PC-9 (cell line): ENCODE data around the gene GLRA2.

Source experiments
- CTCF ChIP-seq: fragments of 200-600 bp; sonication (generic); conservative IDR thresholded peaks from 2 replicates; pipeline ENCODE4 v1.6.1; 2017; ENCODE audit warnings: mixed run types, antibody characterized with exemption, mild to moderate bottlenecking, moderate library complexity
- EZH2 ChIP-seq: fragments of 200-600 bp; sonication (generic); IDR thresholded peaks from 2 replicates; pipeline ENCODE4 v1.8.0; 2017; ENCODE audit warnings: antibody characterized with exemption, low read depth

DNA sequence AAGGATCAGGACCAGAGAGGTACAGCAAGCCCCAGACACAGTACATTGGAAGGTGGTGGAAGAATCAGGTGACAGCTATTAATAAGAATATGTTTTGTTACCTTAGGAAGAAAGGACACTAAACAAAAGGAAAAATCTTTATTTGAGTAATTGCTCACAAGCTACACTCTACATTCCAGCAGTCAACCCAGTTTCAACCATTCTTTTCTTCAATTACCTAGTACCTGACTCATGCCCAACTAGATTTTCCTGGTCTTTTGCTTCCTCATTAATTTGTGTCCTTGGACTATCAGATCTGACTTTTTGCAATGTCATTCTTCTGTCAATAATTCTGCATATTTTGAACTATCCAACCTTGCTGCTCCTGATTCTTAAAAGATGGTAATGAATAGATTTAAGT lies 22.5 kb upstream of the GLRA2 start:
- TF ChIP-seq CTCF (no peak), EZH2 (no peak)
